ENCODE results near the gene REEP6. TPM values are rescaled to one million over a fixed set of nuclear protein-coding genes. Genes with fewer than 3 reads are reported as not detected.

REEP6 gene
- total and polyA plus RNA-seq, 4 donors: 2.5 to 7.6 (median 4.9) TPM

DNA sequence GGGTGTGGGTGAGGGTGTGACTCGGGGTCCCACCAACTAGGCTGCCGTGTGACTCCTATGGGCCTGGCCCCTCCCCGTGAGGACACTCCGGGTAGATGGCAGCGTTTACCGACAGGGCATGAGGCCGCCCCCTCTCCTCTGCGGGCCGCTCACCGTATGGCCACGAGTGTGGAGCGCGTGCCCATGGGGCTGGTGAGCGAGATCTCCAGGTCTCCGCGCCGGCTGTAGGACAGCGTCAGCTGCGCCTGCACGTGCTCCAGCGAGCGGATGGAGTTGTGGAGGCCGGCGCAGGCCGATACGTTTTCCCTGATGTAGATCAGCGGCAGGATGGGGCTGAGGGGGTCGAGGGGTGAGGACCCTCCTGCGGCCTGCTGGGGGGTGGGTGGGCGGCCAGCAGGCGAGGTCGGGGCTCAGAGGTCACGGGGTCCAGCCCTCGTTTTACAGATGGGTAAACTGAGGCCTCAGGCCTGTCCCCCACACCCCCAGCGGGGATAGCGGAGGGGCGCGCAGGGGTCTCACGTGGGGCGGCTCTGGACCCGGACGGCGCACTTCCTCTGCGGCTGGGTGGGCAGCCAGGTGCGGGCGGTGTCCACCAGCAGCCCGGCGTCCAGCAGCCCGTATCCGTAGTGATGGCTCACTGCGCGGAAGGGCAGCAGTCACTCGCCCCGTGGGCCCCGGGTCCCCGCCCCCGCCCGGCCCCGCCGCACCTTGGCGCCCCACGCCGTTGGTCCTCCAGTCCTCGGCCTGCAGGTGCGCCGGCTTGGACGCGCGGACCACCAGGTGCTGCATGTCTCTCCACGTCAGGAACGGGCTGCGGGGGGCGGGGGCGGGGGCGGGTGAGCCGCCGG, 7.6 kb upstream of the REEP6 start:
- Histone ChIP-seq H3K9me3 (ENCODE audit: control insufficient read depth in 4 of 4, insufficient read depth in 3 of 4, low read length in 3 of 4) (no peaks in the 10 kb centered on the region), H3K4me3 (no peak overlapping the region), H3K27ac (ENCODE audit: low read depth in 1 of 2, low read length in 1 of 2) (no peak overlapping the region), H3K27me3 (ENCODE audit: control insufficient read depth in 3 of 3, insufficient read depth in 3 of 3, low read length in 2 of 3) (no peaks in the 10 kb centered on the region), H3K36me3 (ENCODE audit: control insufficient read depth in 4 of 4, insufficient read depth in 4 of 4, low read length in 4 of 4) (no peaks in the 10 kb centered on the region), H3K9ac (ENCODE audit: insufficient read depth in 1 of 2, low read length in 2 of 2) (no peak overlapping the region), H3K4me1 (ENCODE audit: control insufficient read depth in 5 of 5, insufficient read depth in 5 of 5, low read length in 5 of 5) (peaks cover 0 to 6% (median 0%) of the 10 kb centered on the region in 5 donors)
- 90 to 95% methylated on average over 66 to 77 of the region's 77 CpGs for WGBS, 2 donors
- TF ChIP-seq, protein P1, sequence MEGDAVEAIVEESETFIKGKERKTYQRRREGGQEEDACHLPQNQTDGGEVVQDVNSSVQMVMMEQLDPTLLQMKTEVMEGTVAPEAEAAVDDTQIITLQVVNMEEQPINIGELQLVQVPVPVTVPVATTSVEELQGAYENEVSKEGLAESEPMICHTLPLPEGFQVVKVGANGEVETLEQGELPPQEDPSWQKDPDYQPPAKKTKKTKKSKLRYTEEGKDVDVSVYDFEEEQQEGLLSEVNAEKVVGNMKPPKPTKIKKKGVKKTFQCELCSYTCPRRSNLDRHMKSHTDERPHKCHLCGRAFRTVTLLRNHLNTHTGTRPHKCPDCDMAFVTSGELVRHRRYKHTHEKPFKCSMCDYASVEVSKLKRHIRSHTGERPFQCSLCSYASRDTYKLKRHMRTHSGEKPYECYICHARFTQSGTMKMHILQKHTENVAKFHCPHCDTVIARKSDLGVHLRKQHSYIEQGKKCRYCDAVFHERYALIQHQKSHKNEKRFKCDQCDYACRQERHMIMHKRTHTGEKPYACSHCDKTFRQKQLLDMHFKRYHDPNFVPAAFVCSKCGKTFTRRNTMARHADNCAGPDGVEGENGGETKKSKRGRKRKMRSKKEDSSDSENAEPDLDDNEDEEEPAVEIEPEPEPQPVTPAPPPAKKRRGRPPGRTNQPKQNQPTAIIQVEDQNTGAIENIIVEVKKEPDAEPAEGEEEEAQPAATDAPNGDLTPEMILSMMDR (IDR thresholded peaks at IDR 0.05; ENCODE audit: control extremely low read depth, extremely low read depth): no peak
- ATAC-seq (ENCODE audit: insufficient read depth, low FRiP score) (no peak), DNase-seq (no peak)

GRCh38 chr19:1483979-1484428, 7.0 kb upstream of the REEP6 start:
- DNase-seq: no peak
- H3K4me1 ChIP-seq (ENCODE audit: control insufficient read depth in 5 of 5, insufficient read depth in 5 of 5, low read length in 5 of 5): peaks cover 0 to 3% (median 0%) of the 10 kb centered on the region in 5 donors
- ATAC-seq (ENCODE audit: insufficient read depth, low FRiP score): no peak
- no peaks in the 10 kb centered on the region for H3K36me3 ChIP-seq (ENCODE audit: control insufficient read depth in 4 of 4, insufficient read depth in 4 of 4, low read length in 4 of 4)
- H3K9ac ChIP-seq (ENCODE audit: insufficient read depth in 1 of 2, low read length in 2 of 2): no peak overlapping the region
- no peaks in the 10 kb centered on the region for H3K27me3 ChIP-seq (ENCODE audit: control insufficient read depth in 3 of 3, insufficient read depth in 3 of 3, low read length in 2 of 3)
- 90 to 95% methylated on average over 23 of the region's 23 CpGs for WGBS, 2 donors
- H3K9me3 ChIP-seq (ENCODE audit: control insufficient read depth in 4 of 4, insufficient read depth in 3 of 4, low read length in 3 of 4): no peaks in the 10 kb centered on the region
- no peak overlapping the region for H3K27ac ChIP-seq (ENCODE audit: low read depth in 1 of 2, low read length in 1 of 2)
- H3K4me3 ChIP-seq: no peak overlapping the region
- TF ChIP-seq, protein P1 (IDR thresholded peaks at IDR 0.05; ENCODE audit: control extremely low read depth, extremely low read depth): no peak

GRCh38 chr19:1486720-1487575, 4.0 kb upstream of the REEP6 start:
- Histone ChIP-seq H3K27me3 (ENCODE audit: control insufficient read depth in 3 of 3, insufficient read depth in 3 of 3, low read length in 2 of 3) (peaks cover 0 to 3% (median 0%) of the 10 kb centered on the region in 3 donors), H3K4me3 (no peak overlapping the region), H3K4me1 (ENCODE audit: control insufficient read depth in 5 of 5, insufficient read depth in 5 of 5, low read length in 5 of 5) (peaks cover 0 to 15% (median 0%) of the 10 kb centered on the region in 5 donors), H3K27ac (ENCODE audit: low read depth in 1 of 2, low read length in 1 of 2) (no peak overlapping the region), H3K9me3 (ENCODE audit: control insufficient read depth in 4 of 4, insufficient read depth in 3 of 4, low read length in 3 of 4) (no peaks in the 10 kb centered on the region), H3K36me3 (ENCODE audit: control insufficient read depth in 4 of 4, insufficient read depth in 4 of 4, low read length in 4 of 4) (no peaks in the 10 kb centered on the region), H3K9ac (ENCODE audit: insufficient read depth in 1 of 2, low read length in 2 of 2) (no peak overlapping the region)
- ATAC-seq (ENCODE audit: insufficient read depth, low FRiP score): no peak
- WGBS, 2 donors: 95 to 96% methylated on average over 56 of the region's 56 CpGs
- TF ChIP-seq, protein P1 (IDR thresholded peaks at IDR 0.05; ENCODE audit: control extremely low read depth, extremely low read depth): no peak
- no peak for DNase-seq

Measured in lung (tissue), 12 donors.